Upper lobe of left lung (tissue), 6 donors: ENCODE measurements around the gene FRAS1. TPM values are rescaled to one million over a fixed set of nuclear protein-coding genes. Genes with fewer than 3 reads are reported as not detected.

Experiments
- ATAC-seq, 2 donors: fragments of 200-7000 bp; cut with Tn5 transposase; one replicate each; pipeline ENCODE4 v1.9.1; 2022; ENCODE audit warnings: mild to moderate bottlenecking in 2 of 2, moderate library complexity in 2 of 2; ENCODE audit not compliant: low FRiP score in 2 of 2
- DNase-seq, 2 donors: peaks; one replicate each; pipeline ENCODE4 v3.0.0-alpha.2; 2019 to 2020
- H3K27ac ChIP-seq, 4 donors: fragments of 200-600 bp; sonication (generic); one replicate each; pipeline ENCODE4 v1.5.1; 2016 to 2019
- H3K27me3 ChIP-seq, 4 donors: fragments of 200-600 bp; sonication (generic); one replicate each; pipeline ENCODE4 v1.5.1; 2017 to 2019
- H3K36me3 ChIP-seq, 4 donors: fragments of 200-600 bp; sonication (generic); one replicate each; pipeline ENCODE4 v1.5.1; 2016 to 2019
- H3K4me1 ChIP-seq, 4 donors: fragments of 200-600 bp; sonication (generic); one replicate each; pipeline ENCODE4 v1.5.1; 2018 to 2019
- H3K4me3 ChIP-seq, 4 donors: fragments of 200-600 bp; sonication (generic); one replicate each; pipeline ENCODE4 v1.5.1; 2017 to 2019; ENCODE audit warnings: mild to moderate bottlenecking in 2 of 4, moderate library complexity in 1 of 4
- H3K9me3 ChIP-seq, 4 donors: fragments of 200-600 bp; sonication (generic); one replicate each; pipeline ENCODE4 v1.5.1; 2018 to 2019
- CTCF ChIP-seq, 6 experiments: fragments of 450-650 bp in 4 of 6; fragments of 200-600 bp in 2 of 6; sonication (generic) in 2 of 6; IDR thresholded peaks; one replicate each; pipeline ENCODE4 v1.5.1; 2016 to 2019; ENCODE audit warnings: antibody characterized with exemption in 6 of 6
- EP300 ChIP-seq, 4 donors: sonication (generic); formaldehyde crosslinking; IDR thresholded peaks; one replicate each; pipeline ENCODE4 v1.5.1; 2017; ENCODE audit warnings: antibody characterized with exemption in 4 of 4, control low read depth in 2 of 4
- POLR2A ChIP-seq, 4 donors: fragments of 450-650 bp; IDR thresholded peaks; one replicate each; pipeline ENCODE4 v1.5.1; 2016 to 2017; ENCODE audit warnings: antibody characterized with exemption in 4 of 4, mild to moderate bottlenecking in 2 of 4
- POLR2AphosphoS5 ChIP-seq, 2 donors: sonication (generic); formaldehyde crosslinking; IDR thresholded peaks; one replicate each; pipeline ENCODE4 v1.5.1; 2017; ENCODE audit warnings: antibody characterized with exemption in 2 of 2
- whole genome bisulfite sequencing, 2 donors: methylation state at CpG; one replicate each; pipeline ENCODE4 v1.1.5; 2017 to 2018; 5-methylcytosine and 5-hydroxymethylcytosine counted together
- total RNA-seq, 6 donors: library from RNA; depleted of rRNA in 4 of 6; stranded (reverse); fragments of >200 nt in 4 of 6; gene quantifications; one replicate each; pipeline versions ENCODE4 v1.1.0 to v1.2.1, GENCODE V29; 2016 to 2021
- donor health status: DM: no; HTN: no; CAD: no; lungs with moderate emphysema.
- donor health status: DM: no; HTN: yes; CAD: no; lungs with severe emphysema.

Gene FRAS1
- total RNA-seq, 6 donors from 2014 or later: 3.9 to 11.2 (median 6.7) TPM

- Histone ChIP-seq H3K36me3 (no peaks in the 10 kb centered on the region), H3K27me3 (no peaks in the 10 kb centered on the region), H3K4me1 (no peaks in the 10 kb centered on the region), H3K27ac (no peak overlapping the region), H3K4me3 (no peak overlapping the region), H3K9me3 (peaks cover 0 to 4% (median 0%) of the 10 kb centered on the region in 4 donors)
- DNase-seq (no peak), ATAC-seq (no peak)
- TF ChIP-seq POLR2AphosphoS5 (IDR thresholded peaks at IDR 0.05) (no peak), CTCF (IDR thresholded peaks at IDR 0.05) (no peak), POLR2A (IDR thresholded peaks at IDR 0.05) (no peak), EP300 (IDR thresholded peaks at IDR 0.05) (no peak)
- 77 to 91% methylated on average over 3 of the region's 3 CpGs for WGBS, 2 donors
Observed at GRCh38 chr4:78225236-78225635, 168.1 kb downstream of the FRAS1 start.

- no peaks in the 10 kb centered on the region for H3K4me1 ChIP-seq
- DNase-seq: no peak
- no peak overlapping the region for H3K27ac ChIP-seq
- peaks cover 0 to 4% (median 0%) of the 10 kb centered on the region in 4 donors for H3K9me3 ChIP-seq
- H3K27me3 ChIP-seq: no peaks in the 10 kb centered on the region
- TF ChIP-seq CTCF (IDR thresholded peaks at IDR 0.05): no peak
- no peak for TF ChIP-seq EP300 (IDR thresholded peaks at IDR 0.05)
- TF ChIP-seq POLR2A (IDR thresholded peaks at IDR 0.05): no peak
- TF ChIP-seq POLR2AphosphoS5 (IDR thresholded peaks at IDR 0.05): no peak
- no peak overlapping the region for H3K4me3 ChIP-seq
- no peaks in the 10 kb centered on the region for H3K36me3 ChIP-seq
- ATAC-seq: no peak
Observed at GRCh38 chr4:78226279-78226678, 169.2 kb downstream of the FRAS1 start.

GRCh38 chr4:78227411-78228057 lies 170.4 kb downstream of the FRAS1 start:
- no peak overlapping the region for H3K4me3 ChIP-seq
- WGBS, 2 donors: 86 to 91% methylated on average over 1 of the region's 1 CpG

GRCh38 chr4:78235800-78236199 lies 178.7 kb downstream of the FRAS1 start:
- no peaks in the 10 kb centered on the region for H3K4me1 ChIP-seq
- no peaks in the 10 kb centered on the region for H3K9me3 ChIP-seq
- no peak for TF ChIP-seq POLR2AphosphoS5 (IDR thresholded peaks at IDR 0.05)
- no peak for TF ChIP-seq EP300 (IDR thresholded peaks at IDR 0.05)
- TF ChIP-seq POLR2A (IDR thresholded peaks at IDR 0.05): no peak
- no peak for TF ChIP-seq CTCF (IDR thresholded peaks at IDR 0.05)
- H3K4me3 ChIP-seq: no peak overlapping the region
- ATAC-seq (no peak), DNase-seq (no peak)
- no peaks in the 10 kb centered on the region for H3K36me3 ChIP-seq
- H3K27me3 ChIP-seq: no peaks in the 10 kb centered on the region
- no peak overlapping the region for H3K27ac ChIP-seq

More at GRCh38 chr4:78227411-78228057, 170.4 kb downstream of the FRAS1 start:
- no peaks in the 10 kb centered on the region for H3K4me1 ChIP-seq
- no peak for ATAC-seq
- peaks cover 0 to 4% (median 0%) of the 10 kb centered on the region in 4 donors for H3K9me3 ChIP-seq
- H3K36me3 ChIP-seq: no peaks in the 10 kb centered on the region
- DNase-seq: no peak
- H3K27ac ChIP-seq: no peak overlapping the region
- TF ChIP-seq POLR2A (IDR thresholded peaks at IDR 0.05) (no peak), POLR2AphosphoS5 (IDR thresholded peaks at IDR 0.05) (no peak), EP300 (IDR thresholded peaks at IDR 0.05) (no peak), CTCF (IDR thresholded peaks at IDR 0.05) (no peak)
- no peaks in the 10 kb centered on the region for H3K27me3 ChIP-seq

GRCh38 chr4:78237360-78237759 lies 180.2 kb downstream of the FRAS1 start:
- TF ChIP-seq POLR2AphosphoS5 (IDR thresholded peaks at IDR 0.05) (no peak), EP300 (IDR thresholded peaks at IDR 0.05) (no peak), CTCF (IDR thresholded peaks at IDR 0.05) (no peak), POLR2A (IDR thresholded peaks at IDR 0.05) (no peak)
- ATAC-seq (no peak), DNase-seq (no peak)
- WGBS, 2 donors: 68 to 83% methylated on average over 4 of the region's 4 CpGs
- H3K36me3 ChIP-seq: no peaks in the 10 kb centered on the region
- no peak overlapping the region for H3K4me3 ChIP-seq
- H3K9me3 ChIP-seq: no peaks in the 10 kb centered on the region
- no peak overlapping the region for H3K27ac ChIP-seq
- no peaks in the 10 kb centered on the region for H3K4me1 ChIP-seq
- no peaks in the 10 kb centered on the region for H3K27me3 ChIP-seq
